C4-2B (cell line): ENCODE measurements around the gene KISS1.

Experiments used
- H3K27ac ChIP-seq: fragments of 450-650 bp; 2 replicates; pipeline ENCODE4 v1.5.1; 2017
- CTCF ChIP-seq: fragments of 450-650 bp; conservative IDR thresholded peaks from 2 replicates; pipeline ENCODE4 v1.5.1; 2017; ENCODE audit warnings: mild to moderate bottlenecking
- ZFX ChIP-seq: fragments of 450-650 bp; IDR thresholded peaks from 2 replicates; pipeline ENCODE4 v1.6.1; 2017

Gene KISS1

GRCh38 chr1:204216880-204217647, 20.8 kb upstream of the KISS1 start:
- no peak overlapping the region for H3K27ac ChIP-seq
- no peak for TF ChIP-seq ZFX
- TF ChIP-seq CTCF = no peak

GRCh38 chr1:204216236-204216635, 19.9 kb upstream of the KISS1 start:
- no peak overlapping the region for H3K27ac ChIP-seq
- TF ChIP-seq CTCF (no peak), ZFX (no peak)

- TF ChIP-seq CTCF (peak; percentile 93), ZFX (no peak)
- H3K27ac ChIP-seq = peak within 1 kb of the TSS; percentile 64
These were observed 17.7 kb upstream of the KISS1 start, which contains the start of gene GOLT1A for GRCh38 chr1:204213668-204214662. Gene GOLT1A (minus strand): TSS chr1:204213988. CDS start chr1:204213906, 82 bp downstream.

GRCh38 chr1:204212715-204213114, 16.4 kb upstream of the KISS1 start:
- H3K27ac ChIP-seq = no peak overlapping the region
- no peak for TF ChIP-seq ZFX
- TF ChIP-seq CTCF = no peak

GRCh38 chr1:204211046-204211445, 14.8 kb upstream of the KISS1 start:
- TF ChIP-seq CTCF = no peak
- no peak for TF ChIP-seq ZFX
- H3K27ac ChIP-seq = no peak overlapping the region

- no peak overlapping the region for H3K27ac ChIP-seq
- TF ChIP-seq ZFX (no peak), CTCF (peak; percentile 99)
These were observed 10.9 kb upstream of the KISS1 start for GRCh38 chr1:204207136-204207616.
